GM19467 (cell line): ENCODE measurements around the gene RGS16.
A peak's percentile ranks its signal among the peaks of the same experiment; 100 is the strongest.

Experiments
- ATAC-seq: cut with Tn5 transposase; IDR thresholded peaks from one replicate; pipeline ENCODE4 v1.9.1; 2021; ENCODE audit warnings: mild to moderate bottlenecking, moderate library complexity; ENCODE audit not compliant: unreplicated experiment

Gene RGS16

DNA sequence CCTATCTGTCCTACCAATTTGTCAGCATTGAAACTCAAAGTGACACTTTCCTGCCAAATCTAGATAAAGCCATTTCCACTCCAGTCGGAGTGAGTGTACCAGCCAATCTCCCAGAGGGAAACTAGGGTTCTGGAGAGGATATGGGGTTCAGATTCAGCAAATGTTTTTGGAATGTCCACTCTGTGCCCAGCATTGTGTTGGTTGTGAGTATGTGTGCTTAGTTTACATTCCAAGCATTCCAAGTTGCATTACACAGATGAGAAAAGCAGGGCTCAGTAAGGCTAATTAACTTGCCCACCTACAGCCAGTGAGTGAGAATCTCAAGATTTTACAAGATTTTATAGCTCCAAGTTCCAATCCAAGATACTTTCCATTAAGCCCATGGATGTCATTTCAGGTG is 26.4 kb upstream of the RGS16 start:
- no peak for ATAC-seq

DNA sequence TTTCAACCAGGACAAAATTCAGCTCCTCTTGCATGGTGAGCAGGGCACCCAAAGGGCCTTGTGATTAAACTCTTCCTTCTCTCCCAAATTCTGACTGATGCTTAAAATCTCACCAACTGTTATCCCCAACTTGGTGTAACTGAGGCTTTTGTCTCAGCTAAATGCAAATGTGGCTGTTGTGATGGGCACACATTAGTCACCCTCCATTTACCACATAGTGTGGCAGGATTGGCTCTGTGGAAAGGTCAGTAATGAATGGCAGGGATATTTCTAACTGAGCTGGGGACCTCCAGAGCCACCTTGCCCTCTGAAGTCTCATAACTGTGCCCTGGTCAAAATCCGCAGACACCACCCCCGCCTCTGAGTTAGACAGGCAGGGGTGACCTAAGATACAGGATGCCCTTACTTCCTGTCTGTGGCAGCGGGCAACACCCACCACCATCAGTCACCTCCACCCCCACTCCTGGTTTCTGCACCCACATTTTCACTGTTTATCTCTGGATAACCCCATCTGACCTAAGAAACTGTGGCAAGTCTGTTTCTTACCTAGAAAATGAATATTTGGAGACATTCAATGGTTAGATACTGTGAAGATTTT is 25.4 kb upstream of the RGS16 start:
- ATAC-seq = peak; percentile 46

DNA sequence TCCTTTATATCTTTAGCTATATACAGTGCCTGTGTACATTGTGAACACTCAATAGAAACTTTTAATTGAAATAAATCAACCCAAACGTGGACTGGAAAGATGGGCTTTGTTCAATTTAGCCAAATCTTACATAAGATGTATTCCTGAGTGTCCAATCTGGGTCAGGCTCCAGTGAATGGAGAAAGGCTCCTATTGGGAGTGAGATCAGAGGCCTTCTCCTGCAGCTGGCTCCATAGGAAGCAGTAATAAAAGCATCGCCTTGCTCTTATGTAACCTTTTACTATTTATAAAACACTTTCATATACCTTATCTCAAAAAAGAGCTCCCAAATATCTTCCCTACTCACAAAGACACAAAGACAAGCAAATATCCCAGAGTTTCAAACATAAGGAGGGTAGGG is 24.9 kb upstream of the RGS16 start:
- ATAC-seq = no peak

DNA sequence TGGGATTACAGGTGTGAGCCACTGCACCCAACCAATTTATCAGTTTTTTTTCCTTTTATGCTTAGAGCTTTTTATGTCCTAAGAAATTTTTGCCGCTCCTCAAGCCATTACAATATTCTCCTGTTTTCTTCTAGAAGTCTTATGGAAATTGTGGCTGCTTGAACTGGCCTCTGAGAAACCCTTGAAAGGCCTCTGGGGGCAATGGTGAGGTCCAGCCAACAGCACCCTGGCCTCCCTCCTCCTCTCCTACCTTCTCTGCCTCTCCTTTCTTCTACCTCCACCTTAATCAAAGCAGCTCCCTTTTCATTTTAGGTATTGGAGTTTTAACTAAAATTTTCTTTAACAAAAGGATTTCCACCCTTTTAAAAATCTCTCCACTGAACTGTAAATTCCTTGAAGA is 24.5 kb upstream of the RGS16 start:
- ATAC-seq = no peak

DNA sequence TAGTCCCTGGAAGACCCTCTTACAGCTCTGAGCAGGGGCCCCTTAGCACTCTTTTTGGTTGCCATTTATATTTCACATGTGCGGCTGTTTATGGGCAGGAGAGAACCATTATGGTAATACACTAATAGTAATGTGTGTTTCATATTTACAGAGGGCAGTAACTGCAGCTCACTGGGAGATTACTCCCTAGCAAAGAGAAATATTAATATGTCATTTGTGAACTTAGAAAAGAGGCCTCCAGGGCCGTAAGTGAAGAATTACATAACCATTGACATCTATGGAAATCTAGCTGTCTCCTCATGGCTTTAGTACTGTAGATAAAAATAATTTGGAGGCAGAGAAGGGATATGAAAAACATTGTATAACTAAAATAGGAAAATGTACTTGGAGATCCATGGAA is 23.4 kb upstream of the RGS16 start:
- ATAC-seq = no peak

DNA sequence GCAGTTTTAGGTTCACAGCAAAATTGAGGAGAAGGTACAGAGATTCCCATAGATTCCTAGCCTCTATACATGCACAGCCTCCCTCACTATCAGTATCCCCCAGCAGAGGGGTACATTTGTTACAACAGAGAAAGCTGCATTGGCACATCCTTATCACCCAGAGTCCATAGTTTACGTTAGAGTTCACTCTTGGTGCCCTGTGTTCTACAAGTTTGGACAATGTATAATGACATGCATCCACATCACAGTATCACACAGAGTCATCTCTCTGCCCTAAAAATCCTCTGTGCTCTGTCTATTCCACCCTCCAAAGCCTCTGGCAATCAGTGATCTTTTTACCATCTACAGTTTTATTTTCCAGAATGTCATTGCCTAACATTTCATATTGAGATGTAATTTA is 22.3 kb upstream of the RGS16 start:
- ATAC-seq = no peak

DNA sequence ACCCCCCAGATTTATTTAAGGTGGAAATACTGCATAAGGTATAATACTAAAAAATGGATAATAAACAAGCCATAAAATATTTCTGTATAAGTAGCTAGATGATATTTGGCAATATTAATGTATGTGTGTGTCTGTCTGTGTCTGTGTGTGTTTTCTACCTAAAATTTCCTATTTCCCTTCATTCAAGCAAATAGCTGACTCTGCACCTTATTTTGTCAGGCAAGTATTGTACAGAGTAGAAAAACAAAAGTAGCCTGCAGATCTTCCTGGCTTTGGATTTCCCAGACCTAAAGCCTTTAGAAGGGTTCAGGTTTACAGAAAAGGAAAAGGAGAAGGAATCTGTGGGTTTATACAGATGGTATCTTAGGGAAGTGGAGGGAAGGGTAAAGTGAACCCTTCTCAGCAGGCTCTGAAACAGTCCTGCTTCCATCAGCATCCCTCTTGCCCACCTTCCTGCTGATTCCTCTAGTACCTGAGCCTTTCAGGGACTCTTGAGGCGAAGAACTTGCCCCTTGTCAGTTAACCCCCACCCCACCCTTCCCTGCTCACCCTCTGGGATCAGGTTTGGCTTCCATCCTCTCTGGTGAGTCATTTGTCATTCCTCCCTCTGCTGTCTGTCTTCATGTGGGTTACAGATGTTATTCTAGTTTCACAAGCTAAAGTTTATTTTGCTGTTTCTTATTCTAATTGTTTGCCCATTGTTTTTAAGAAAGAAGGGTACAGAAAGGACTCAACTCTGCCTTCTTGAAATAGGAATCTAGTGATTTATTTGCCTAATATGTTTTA is 21.7 kb upstream of the RGS16 start:
- no peak for ATAC-seq

DNA sequence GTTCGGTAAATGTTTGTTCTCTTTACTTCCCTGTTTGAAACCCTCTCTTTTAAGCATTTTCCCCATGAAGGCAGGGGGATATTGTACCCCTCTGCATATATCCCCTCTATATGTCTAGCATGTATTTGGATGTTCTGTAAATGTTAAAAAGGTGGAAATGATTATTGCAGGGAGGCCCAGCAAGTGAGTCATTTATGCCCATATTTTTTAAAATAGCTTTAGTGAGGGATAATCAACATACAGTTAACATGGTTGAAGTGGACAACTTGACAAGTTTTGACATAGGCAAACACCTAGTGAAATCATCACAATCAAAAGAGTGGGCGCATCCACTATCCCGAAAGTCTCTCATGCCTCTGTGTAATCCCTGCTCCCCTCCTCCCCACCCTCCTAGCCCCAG is 20.8 kb upstream of the RGS16 start:
- no peak for ATAC-seq

DNA sequence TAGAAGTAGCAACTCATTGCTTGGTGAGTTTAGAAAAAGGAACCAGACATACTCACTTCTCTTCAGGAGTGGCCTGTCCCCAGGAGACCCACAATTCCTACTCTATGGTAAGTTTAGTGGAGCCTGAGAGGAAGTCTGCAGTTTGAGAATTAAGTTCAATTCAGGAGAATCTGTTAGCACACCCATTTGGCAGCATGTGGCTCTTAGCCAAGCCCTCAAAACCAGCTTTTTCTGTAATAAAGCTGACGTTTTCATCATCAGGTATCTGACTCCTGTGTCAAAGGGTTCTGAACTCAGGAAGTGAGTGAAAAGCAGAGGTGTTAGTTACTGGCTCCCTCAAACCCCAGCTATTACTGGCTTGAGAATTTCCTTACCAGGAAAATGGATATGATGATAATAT is 20.4 kb upstream of the RGS16 start:
- ATAC-seq = no peak

DNA sequence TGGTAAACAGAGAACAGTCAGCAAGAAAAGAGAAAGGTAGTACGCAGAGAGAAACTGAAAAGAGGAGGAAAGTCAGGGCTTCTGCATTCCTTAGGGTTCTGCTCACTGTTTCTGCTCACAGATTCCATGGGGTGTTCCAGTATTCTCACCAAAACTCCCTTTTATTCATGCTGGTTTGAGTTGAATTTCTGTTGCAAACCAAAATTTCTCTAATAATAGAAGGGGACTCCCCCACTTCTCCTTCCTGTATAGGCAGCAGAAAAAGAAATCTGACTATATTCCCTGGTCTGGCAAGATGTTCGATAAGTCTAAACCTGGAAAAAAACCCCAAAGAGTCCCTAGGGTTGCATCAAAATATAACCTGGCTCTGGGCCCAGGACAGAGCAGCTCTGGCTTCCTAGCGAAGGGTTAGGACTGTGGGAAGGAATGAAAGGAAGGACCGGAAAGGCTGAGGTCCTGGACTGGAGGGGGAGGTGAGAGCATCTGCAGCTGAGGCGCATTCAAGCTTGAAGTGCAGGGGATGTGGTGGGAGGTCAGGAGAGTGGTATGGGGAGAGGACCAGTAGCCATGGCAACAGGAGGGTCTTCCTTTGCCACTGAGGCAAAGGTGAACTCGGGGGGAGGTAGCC is 18.8 kb upstream of the RGS16 start:
- peak; percentile 49 for ATAC-seq

DNA sequence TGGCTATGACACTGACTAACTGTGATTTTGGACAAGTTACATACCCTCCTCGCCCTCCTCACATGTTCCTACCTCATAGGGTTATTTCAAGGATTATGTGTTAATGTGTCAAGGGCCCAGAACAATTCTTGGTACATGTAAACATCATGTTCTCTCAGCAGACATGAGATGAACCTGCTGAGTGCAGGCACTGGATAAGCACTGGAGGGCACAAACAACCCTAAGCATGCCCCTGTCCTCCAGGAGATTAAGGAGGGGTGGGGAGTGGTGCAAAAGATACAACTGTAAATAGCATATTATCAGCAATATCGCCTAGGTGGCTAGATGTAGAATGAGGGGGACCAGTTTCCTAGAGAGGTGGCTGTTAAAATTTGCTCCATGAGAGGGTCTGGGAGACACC is 17.7 kb upstream of the RGS16 start:
- no peak for ATAC-seq

DNA sequence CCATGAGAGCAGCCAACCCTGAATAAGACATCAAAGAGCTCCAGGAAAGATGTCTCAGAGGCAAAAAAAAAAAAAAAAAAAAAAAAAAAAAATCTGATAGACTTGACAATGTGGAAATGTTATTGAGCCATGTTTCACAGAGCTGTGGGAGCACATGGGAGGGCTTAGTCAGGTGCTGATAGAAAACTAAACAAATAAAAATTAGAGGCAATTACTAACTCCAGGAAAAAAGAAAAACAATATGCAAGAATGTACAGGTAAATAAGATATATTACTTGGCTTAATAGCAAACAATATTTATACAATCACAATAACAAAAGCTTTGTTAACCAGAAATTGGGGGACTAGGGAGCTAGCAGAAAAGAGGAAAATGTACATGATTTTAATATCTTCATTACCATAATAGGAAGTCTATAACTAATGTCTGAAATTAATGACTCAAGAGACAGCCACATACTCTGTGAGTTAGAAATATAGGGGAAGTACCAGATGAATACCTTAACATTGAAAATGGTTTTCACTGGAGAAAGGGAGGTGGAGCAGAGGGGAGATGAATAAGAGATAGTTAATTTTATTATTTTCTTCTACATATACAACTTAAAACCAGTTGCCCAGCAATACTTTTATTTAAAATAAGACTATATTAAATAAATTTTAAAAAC is 16.9 kb upstream of the RGS16 start:
- ATAC-seq = no peak

DNA sequence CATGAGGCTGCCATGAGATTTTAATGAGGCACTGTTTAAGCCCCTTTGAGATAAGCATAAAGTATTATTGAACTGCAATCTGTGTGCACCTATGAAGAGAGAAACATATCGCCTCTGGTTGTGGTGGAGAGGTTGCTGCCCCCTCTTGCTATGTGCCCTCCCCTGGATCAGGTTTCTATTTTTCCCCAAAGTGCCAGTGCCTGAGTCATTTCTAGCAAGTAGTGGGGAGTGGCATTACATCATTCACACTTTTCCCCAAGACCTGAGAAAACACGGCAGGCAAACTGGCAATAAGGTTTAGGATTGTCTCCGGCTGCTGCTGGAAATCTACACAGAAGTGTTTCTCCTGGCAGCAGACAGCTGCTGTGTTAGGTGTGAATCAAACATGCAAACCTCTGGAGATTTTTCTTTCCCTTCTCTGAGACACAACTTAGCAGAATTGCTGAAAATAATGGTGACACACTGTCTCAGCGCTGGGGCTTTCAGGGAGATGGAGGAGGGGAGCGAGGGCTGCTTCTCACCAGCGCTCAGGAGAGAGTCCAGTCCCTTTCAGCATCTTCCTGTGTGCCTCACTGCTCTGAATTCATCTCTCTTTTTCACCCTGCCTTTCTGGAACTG is 13.7 kb upstream of the RGS16 start:
- no peak for ATAC-seq

DNA sequence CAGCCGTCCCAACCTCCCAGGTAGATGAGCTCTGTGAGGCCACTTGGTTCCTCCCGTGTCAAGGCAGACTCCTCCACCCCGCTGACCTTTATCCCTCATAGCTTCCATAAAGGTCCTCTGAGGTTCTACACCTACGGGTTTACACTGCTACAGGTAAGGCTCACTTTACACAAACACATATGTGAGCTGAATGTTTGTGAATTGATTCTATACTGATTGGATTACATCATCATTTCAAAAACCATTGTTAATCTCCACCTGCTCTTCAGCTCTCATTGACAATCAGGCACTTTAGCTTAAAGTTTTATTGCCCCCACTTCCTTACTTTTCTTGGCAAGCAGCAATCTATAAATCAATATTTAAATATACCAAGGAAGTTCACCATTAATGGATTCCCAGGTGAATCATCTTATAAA is 12.8 kb upstream of the RGS16 start:
- no peak for ATAC-seq

DNA sequence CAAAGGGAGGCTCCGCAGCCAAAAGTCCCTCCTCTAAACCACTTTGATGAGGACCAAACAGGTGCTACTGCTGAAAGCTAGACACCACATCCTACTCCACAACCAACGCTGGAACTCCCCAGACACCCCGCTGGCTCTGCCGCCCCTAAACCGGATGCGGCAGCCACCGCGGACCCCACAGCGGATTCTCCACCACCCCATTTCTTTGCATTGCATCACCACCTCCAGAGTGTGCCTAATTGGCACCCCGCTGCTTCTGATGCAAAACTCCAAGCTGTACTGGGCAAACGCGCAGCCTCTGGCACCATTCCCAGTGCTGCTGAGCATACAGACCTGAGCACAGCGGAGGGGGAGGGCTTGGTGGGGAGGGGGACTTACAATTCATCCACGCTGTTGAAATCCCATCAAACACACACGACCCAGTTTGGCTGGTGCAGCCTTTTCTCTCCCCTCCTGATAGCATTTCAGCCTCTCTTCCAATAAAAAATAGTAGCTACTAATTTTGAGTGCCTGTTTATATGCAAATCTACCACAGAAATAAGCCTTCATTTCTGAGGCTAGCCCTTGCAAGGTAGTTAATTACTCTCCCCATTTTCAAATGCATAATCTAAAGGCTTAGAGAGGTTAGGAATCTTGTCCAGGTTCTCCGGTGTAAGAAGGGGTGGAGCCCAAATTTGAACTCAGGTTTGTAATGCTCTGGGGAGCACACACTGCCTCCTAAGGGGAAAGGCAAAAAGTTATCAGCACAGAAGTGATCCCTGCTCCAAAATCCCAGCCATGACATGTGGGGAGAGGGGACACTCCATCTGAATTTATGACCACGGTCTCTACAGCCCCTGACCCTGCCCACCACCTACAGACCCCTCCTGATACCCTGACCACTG is 12.2 kb upstream of the RGS16 start:
- ATAC-seq = peak; percentile 60

DNA sequence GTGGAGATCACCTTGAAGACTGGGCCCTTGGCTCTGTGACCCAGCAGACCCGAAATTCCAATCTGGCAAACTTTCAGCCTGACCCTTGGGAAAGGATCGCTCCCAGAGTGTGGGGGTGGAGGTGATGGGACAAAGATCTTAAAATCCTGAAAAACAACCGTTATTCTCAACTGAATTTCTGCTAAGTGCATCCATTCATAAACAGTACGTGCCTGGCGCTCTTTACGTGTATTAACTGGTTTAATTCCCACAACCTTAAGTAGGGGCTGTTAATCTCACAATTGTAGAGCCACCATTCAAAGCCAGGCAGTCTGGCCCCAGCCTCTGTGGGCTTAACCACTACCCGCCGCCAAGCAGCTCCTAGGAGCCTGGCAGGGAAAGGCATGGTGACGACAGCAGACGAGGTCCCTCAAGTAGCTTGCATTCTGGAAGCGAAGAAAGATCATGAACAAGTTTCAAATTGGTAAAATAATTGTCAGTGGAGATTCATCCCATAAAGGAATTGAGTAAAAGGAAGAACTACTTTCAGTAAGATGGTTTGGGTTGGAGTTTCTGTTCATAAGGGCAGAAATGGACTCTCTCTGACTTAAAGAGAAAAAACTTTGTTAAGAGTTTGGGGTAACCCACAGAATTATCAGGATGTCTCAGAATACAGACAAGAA is 11.4 kb upstream of the RGS16 start:
- ATAC-seq = peak; percentile 15

DNA sequence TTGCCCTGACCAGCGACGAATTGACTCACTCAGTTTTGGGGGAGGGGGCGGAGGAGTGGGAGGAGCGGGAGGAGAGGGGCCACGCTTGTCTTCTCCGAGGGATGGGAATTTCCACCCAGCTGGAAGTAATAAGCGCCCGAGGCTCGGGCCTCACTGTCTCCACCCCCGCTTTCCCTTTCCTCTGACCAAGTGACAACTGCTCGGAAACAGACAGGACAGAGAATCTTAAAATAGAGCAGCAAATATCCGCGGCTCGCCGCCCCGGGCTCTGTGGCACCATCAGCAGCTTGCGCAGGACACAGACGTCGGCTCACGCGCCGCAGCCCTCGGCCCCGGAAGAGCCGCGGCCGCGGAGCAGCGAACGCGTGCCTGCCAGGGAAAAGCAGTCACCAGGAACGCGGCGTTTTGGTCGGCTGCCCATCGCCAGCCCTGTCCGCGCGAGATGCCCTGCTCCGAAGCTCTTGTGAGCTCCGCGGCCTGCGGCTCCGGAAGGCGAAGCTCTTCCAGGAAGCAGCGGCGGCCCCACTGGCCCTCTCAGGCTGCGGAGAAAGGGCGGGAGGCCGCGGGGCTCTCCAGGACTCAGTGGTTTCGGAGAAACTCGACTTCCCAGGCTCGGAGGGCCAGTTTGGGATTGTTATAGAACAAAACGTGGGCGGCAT is 10.7 kb upstream of the RGS16 start:
- ATAC-seq = peak; percentile 37

DNA sequence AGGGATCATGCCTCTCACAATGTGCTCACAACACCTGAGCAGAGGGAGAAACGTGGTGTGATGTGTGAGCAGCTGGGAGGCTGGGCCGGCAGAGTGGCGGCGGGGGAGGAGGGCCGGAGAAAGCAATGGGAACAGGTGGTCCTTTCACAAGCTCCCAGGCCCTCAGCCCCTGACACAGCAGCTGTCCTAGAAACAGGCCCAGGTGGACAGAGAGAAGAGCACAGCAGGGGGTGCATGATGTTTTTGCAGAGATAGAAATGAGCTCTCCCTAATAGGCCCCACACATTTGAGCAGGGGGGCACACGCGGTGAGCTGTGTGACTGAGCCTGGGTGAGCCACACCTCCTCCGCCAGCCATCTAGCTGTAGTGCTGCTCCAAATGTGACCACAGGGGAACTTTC is 7.6 kb upstream of the RGS16 start:
- ATAC-seq = no peak

DNA sequence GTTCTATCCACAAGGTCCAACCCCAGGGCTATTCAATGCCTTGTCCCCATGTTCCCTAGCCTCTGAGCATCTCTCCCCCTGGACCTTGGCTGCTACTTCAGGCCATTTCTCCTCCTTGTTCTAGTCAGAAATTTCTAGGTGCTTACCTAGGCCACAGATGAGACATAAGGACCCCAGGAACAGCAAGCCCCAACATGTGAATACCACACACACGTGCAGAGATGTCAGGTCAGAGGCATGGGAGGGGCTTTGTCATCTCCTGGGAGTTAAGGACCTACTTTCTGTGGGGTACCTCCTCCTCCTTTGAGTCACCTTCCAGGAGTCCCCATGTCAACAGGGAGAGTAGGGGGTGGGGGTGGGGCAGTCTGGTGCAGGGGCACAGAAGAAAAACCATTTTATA is 7.1 kb upstream of the RGS16 start:
- no peak for ATAC-seq
